A549 treated with Mapracorat at 1 μM for 4 hours (cell line): ENCODE data around the gene CEP192. TPM values are rescaled to one million over a fixed set of nuclear protein-coding genes. Genes with fewer than 3 reads are reported as not detected.

Experiments
- total RNA-seq: library from RNA; stranded (reverse); fragments of 200-300 nt; extraction: Qiagen RNA extraction; gene quantifications from 5 replicates; pipeline ENCODE4 v1.2.3, GENCODE V29; 2022

Gene CEP192
- total RNA-seq: 7.2 to 9.3 TPM (median 8.9 TPM) in 5 replicates

GRCh38 chr18:12990967-12991820 lies at the start of gene CEP192:
Gene CEP192 (plus strand): TSS chr18:12991362. CDS start chr18:12999425, 8,063 bp downstream.

GRCh38 chr18:12947285-12948049 lies 43.7 kb upstream of the CEP192 start, which contains the start of gene SEH1L:
Gene SEH1L (plus strand): TSS chr18:12948011. CDS start chr18:12948122, 111 bp downstream.

Other genes starting within 250 kb of the CEP192 start
- gene PTPN2, start 107.1 kb upstream of the CEP192 start, total RNA-seq: 18.2 to 20.6 TPM (median 19.6 TPM) in 5 replicates
- 24.2 to 27.8 TPM (median 25.8 TPM) in 5 replicates for gene SEH1L, start 43.4 kb upstream of the CEP192 start, total RNA-seq
- gene LDLRAD4, start 227.4 kb downstream of the CEP192 start, total RNA-seq: 0.52 to 3.3 TPM (median 2.2 TPM) in 5 replicates